Fibroblast of peridontal ligament (primary cell): ENCODE measurements around the gene POR.
"Not testable (repeated sequence)": the region's sequence is repeated elsewhere in the genome, so short reads cannot be mapped to it uniquely, and the experiment has no call there.

Source experiments
- DNase-seq: peaks from one replicate; pipeline ENCODE4 v3.0.0-alpha.2; 2010; ENCODE audit errors: extremely low read depth

POR gene

GRCh38 chr7:75914655-75915415 lies at the start of gene POR:
Gene POR (plus strand): TSS chr7:75915155. CDS start chr7:75954002, 38,847 bp downstream.
- peak; percentile 85 for DNase-seq

GRCh38 chr7:75866114-75866488 lies 48.9 kb upstream of the POR start:
- no peak for DNase-seq

GRCh38 chr7:75866489-75867389 lies 48.2 kb upstream of the POR start:
- DNase-seq, result peak; percentile 64

GRCh38 chr7:75867390-75867717 lies 47.6 kb upstream of the POR start:
- DNase-seq, result peak; percentile 40

GRCh38 chr7:75868153-75868552 lies 46.8 kb upstream of the POR start:
- no peak for DNase-seq

GRCh38 chr7:75869776-75870379 lies 45.1 kb upstream of the POR start:
- DNase-seq, result no peak

- no peak for DNase-seq
These were observed 44.3 kb upstream of the POR start for GRCh38 chr7:75870557-75871161.

- DNase-seq, result no peak
These were observed 42.7 kb upstream of the POR start for GRCh38 chr7:75872073-75872782.

- not testable (repeated sequence) for DNase-seq
These were observed 40.8 kb upstream of the POR start for GRCh38 chr7:75874180-75874579.

- DNase-seq, result no peak
These were observed 39.6 kb upstream of the POR start for GRCh38 chr7:75875113-75876080.

GRCh38 chr7:75876126-75876881 lies 38.7 kb upstream of the POR start:
- no peak for DNase-seq

GRCh38 chr7:75878312-75878768 lies 36.6 kb upstream of the POR start:
- no peak for DNase-seq

GRCh38 chr7:75878769-75879611 lies 36.0 kb upstream of the POR start, which contains the start of gene RHBDD2:
Gene RHBDD2 (plus strand): TSS chr7:75879034. CDS start chr7:75879083, 49 bp downstream.
- DNase-seq, result peak; percentile 87

GRCh38 chr7:75879771-75880184 lies 35.2 kb upstream of the POR start:
- DNase-seq, result peak; percentile 65

- no peak for DNase-seq
These were observed 34.7 kb upstream of the POR start for GRCh38 chr7:75880242-75880641.

GRCh38 chr7:75881436-75882095 lies 33.4 kb upstream of the POR start:
- peak; percentile 29 for DNase-seq

- DNase-seq, result not testable (repeated sequence)
These were observed 31.6 kb upstream of the POR start for GRCh38 chr7:75883265-75883824.
